Measurements from ENCODE around the gene ZNF124.
"Not testable (repeated sequence)": the region's sequence is repeated elsewhere in the genome, so short reads cannot be mapped to it uniquely, and the experiment has no call there.

Gene ZNF124

GRCh38 chr1:247171875-247172563 is at the start of gene ZNF124:
ZNF124 (minus strand) TSS chr1:247172020; CDS start chr1:247171877, 143 bp downstream.
- peak; percentile 46 for DNase-seq

GRCh38 chr1:247220280-247220679 is 48.5 kb upstream of the ZNF124 start:
- not testable (repeated sequence) for DNase-seq

GRCh38 chr1:247218121-247218651 is 46.4 kb upstream of the ZNF124 start:
- DNase-seq = no peak

DNA sequence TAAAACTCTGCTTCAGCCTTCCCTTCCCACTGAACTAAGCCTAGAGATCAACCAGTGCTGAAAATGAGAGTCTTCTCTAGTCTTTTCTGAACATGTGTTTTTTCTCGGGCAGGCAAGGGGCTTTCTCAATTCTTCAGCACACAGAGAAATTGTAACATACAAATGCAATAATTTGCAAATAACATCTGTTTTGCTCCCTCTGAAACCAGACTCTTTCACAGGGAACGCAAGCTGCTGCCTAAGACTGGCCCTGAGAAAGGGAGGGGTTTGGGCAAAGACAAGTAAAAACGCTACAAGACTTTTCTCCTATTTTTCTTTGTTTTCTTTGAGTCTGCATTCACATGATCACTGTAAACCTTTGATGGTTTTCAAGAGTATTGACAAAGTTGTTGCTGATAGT is 44.4 kb upstream of the ZNF124 start:
- DNase-seq = no peak

DNA sequence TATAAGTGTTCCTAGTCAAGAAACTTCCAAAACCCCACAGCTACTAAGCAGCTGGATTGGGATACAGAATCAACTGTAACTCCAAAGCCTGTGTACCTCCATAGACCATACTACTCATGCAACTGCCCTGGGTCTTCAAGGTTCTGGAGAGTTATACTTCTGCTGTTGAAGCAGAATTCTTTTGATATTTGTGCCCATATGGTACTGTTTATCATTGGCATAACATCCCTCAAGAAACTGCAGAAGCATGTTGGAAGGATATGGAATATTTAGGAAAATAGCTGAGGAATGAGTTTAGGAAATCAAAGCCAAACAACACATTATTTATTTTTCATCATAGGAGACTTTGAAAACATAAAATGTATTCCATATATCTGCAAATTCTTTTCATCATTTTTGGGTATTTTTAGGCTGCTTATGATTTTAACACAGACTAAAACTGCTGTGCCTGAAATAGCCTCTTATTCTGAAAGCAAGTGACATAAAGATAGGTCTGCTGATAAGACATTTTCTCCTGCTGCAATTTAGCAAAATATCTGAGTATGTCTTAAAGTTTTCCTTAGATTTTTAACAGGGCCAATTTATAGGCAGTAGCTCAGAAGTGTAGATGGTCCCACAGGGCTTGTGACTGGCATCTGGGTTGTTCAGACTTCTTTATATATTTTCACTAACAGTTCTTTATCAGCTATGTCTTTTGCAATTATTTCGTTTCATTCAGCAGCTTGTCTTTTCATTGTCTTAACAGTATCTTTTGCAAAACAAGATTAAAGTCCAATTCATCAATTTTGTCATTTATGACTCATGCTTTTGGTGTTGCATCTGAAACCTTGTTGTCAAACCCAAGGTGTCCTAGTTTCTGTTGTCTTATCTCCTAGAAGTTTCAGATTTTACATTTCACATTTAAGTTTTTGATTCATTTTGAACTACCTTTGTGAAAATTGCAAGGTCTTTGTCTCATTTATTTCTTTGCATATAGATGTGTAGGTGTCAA is 41.1 kb upstream of the ZNF124 start:
- no peak for DNase-seq

DNA sequence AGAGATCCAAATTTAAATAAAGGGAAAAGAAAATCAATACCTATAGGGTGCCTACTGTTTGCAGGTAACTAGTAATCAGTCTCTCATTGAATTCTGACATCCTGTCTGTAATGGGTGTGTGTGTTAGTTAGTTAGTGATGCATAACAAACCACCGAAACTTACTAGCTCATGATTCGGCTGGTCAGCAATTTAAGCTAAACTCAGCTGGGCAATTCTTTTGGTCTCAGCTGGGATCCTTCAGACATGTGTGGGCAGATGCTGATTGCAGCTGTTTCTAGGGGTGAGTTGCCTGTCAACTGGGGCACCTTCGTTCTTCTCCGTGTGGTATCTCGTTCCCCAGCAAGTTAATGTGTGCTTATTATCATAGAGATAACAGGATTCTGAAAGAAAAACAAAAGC is 40.2 kb upstream of the ZNF124 start:
- DNase-seq = peak; percentile 34

DNA sequence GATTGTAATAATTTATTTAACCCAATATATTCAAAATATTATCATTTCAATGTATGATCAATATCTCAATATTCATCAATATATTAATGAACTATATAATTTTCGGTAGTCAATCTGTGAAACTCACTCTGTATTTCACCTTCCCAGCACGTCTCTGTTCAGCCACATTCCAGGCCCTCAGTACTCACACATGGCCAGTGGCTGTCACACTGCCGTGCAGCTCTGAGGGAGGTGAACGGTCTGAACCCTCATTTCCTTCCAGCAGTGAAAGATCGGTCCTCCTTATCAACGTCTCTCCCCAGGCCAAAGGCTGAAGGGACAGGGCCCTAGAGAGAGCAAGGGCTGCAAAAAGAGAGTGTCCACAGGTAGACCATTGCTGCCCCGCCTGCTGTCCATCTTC is 39.5 kb upstream of the ZNF124 start:
- no peak for DNase-seq

DNA sequence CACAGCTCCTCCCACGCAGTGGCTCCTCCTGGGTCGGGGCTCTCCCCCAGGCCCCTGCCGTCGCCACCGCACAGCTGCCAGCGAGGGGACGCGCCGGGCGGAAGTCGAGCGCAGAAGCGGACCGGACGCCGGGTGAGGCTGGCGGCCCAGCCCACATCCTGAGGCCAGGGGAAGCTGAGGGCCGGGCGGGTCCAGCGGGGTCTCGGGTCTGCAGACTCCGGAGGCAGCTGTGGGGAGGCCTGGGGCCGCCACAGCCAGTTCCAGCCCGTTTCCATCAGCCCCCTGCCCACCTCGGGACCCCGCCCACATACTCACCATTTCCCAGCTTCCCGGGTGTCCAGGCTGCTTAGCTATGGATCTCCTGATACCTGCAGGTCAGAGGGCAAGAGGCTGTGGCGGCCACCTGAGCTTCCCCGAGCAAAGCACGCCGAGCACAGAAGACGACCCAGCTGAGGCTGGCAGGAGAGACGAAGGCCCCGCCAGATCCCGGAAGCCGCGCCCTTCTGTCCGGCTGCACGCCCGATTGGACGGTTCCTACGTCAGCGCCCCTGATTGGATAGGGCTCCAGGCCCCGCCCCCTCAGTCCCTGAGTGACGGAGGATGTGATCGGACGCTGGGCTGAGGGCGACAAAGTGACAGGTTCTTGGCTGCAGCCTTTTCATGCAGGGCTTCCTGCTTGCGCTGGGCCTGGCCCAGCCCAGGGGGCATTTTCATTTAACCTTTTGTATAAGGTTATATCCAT is 38.7 kb upstream of the ZNF124 start:
- DNase-seq = peak; percentile 99

DNA sequence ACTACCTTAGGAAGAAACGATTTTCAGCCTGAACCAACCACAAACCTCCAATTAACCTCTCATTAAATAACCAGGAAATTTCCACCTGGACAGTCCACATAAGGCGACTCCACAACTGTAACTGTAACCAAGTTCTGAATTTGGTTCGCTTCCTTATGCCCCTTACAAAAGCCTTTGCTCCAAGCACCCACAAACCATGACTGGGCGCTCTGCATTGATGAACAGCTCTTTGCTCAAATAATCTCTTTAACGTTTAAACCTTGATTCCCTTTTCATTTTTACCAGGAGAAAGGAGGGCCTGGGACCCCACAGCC is 38.2 kb upstream of the ZNF124 start:
- DNase-seq = peak; percentile 45

DNA sequence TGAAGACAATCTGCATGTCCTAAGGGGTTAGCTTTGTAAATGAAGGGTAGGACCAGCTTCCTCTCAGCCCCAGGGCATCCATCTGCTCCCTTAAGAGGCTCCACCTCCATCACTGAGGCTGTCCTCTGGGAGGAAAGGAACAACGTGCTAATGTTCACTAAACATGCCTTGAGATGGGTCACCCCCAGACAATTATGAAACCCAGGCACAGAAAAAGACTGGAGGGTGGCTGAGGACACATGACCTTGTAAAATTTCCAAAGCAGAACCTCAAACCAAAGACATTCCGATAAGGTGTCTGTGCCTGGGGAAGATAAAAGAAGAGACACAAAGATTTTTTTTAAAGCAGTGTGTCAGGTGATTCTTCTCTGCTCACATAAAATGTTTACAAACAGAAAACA is 37.6 kb upstream of the ZNF124 start:
- peak; percentile 33 for DNase-seq

DNA sequence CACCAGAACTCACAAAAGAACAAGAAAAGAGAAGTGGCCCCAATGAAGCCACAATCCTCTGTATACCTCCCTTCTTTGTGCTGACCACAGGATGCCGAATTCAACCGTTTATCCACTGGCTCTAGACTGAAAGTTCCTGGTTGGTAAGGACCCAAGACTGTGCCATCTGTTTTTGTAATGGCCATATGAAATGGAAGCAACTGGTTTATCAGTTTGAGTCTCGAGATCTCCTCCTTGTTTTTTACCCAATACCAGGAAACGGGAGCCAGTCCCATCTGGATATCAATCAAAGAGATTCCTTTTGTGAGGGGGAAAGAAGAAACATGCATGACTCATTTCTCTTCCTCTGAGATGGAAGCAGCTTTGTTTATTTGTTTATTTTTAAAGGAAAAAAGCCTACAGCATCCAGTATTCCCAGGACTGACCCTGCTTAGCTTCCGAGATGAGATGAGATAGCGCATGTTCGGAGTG is 32.4 kb upstream of the ZNF124 start:
- DNase-seq = no peak

DNA sequence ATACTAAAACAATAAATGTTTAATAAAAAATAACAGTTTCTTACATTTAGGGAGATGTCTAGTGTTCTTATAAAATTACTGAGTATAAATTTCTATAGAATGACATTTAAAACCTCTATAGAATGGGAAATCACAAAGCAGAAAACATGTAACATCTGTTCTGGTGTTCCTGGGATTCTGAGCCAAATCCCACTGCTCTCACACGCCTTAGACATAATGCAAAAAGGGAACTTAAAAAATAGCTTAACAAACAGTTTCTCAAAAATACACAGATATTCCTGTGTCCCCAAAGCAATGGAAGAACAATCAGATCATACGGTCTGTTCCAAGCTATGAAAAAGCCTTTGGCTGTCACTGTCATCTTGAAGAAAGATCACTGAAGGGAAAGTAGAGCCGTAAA is 27.0 kb upstream of the ZNF124 start:
- no peak for DNase-seq

DNA sequence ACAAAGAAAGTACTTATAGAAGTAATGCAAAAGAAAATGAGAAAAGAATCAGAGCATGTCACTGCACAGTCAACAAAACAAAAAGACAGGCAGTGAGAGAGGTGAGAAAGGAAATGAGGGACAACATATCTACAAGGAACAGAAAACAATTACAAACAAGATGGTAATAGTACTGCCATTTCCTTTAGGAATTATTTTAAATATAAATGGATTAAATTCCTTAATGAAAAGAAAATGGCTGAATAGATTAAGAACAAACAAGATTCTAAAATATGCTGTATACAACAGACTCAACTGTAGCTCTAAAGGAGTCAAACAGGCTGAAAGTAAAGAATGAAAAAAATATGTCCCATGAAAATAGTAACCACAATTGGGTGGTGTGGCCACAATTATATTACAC is 22.1 kb upstream of the ZNF124 start:
- no peak for DNase-seq

DNA sequence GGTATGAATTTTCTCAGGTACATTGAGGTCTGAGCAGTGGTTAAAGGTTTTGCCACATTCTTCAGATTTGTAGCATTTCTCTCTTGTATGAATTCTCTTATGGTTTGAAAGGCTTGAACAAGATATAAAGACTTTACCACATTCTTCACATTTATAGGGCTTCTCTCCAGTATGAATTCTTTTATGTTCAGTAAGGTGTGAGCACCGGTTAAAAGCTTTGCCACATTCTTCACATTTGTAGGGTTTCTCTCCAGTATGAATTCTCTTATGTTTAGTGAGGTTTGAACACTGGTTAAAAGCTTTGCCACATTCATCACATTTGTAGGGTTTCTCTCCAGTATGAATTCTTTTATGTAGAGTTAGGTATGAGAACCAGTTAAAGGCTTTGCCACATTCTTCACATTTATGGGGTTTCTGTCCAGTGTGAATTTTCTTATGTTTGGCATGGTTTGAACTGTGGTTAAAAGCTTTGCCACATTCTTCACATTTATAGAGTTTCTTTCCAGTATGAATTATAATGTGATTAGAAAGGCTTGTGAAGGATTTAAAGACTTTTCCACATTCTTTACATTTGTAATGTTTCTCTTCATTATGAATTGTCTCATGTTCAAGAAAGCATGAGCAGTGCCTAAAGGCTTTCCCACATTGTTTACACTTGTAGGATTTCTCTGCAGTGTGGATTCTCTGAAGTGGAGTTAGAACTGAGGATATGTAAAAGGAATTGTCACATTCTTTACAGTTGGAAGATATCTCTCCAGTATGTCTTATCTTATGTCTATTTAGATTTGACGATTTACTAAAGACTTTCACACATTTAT is 18.4 kb upstream of the ZNF124 start:
- no peak for DNase-seq

GRCh38 chr1:247185667-247186066 is 13.8 kb upstream of the ZNF124 start:
- DNase-seq = no peak

- DNase-seq = no peak
These were observed 12.4 kb upstream of the ZNF124 start for GRCh38 chr1:247184254-247184653.

GRCh38 chr1:247182994-247183393 is 11.2 kb upstream of the ZNF124 start:
- no peak for DNase-seq

DNA sequence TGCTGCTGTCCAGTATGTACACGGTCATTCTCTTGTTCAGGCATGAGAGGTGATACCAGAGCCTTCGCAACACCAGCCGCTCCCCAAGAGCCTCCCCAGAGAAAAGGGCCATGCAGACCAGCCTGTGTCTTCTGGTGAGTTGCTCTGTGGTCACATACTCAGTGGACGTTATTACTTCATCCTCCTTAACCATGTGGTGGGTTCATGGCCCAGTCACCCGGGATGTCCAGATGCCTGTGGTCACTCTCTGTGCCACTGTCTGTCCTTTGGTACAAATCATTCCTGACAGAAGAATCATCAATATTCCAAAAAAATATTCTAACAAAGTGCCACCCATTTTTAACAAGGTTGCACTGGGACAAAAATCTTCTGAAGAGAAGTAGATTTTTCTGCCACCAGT is 8.8 kb upstream of the ZNF124 start:
- DNase-seq = no peak

- no peak for DNase-seq
These were observed 5.9 kb upstream of the ZNF124 start for GRCh38 chr1:247177755-247178154.

- peak; percentile 17 for DNase-seq
These were observed 3.6 kb upstream of the ZNF124 start for GRCh38 chr1:247175458-247175857.

- peak; percentile 14 for DNase-seq
These were observed 1.6 kb upstream of the ZNF124 start for GRCh38 chr1:247173431-247173830.

- DNase-seq = peak; percentile 62
These were observed 1.2 kb upstream of the ZNF124 start for GRCh38 chr1:247172996-247173395.

Data from hematopoietic multipotent progenitor cell treated with erythropoietin and hydrocortisone succinate and interleukin-3 and kit ligand, for 6 days (in vitro differentiated cells).